ENCODE measurements around the gene PLCB2.

The PLCB2 gene

GRCh38 chr15:40323953-40324937, 16.5 kb upstream of the PLCB2 start:
- DNase-seq (ENCODE audit: low spot score), result no peak

GRCh38 chr15:40323239-40323952, 15.7 kb upstream of the PLCB2 start, which contains the start of gene INAFM2:
TSS of gene INAFM2 (plus strand) at chr15:40323692. CDS start at chr15:40324056, 364 bp downstream.
- DNase-seq (ENCODE audit: low spot score), result peak; percentile 91

- DNase-seq (ENCODE audit: low spot score), result no peak
Observed at GRCh38 chr15:40322531-40323238, 14.9 kb upstream of the PLCB2 start.

GRCh38 chr15:40320931-40321371, 13.2 kb upstream of the PLCB2 start:
- DNase-seq (ENCODE audit: low spot score), result peak; percentile 77

GRCh38 chr15:40320409-40320808, 12.7 kb upstream of the PLCB2 start:
- DNase-seq (ENCODE audit: low spot score), result no peak

- no peak for DNase-seq (ENCODE audit: low spot score)
Observed at GRCh38 chr15:40317580-40317979, 9.8 kb upstream of the PLCB2 start.

- DNase-seq (ENCODE audit: low spot score), result no peak
Observed at GRCh38 chr15:40316931-40317330, 9.2 kb upstream of the PLCB2 start.

GRCh38 chr15:40314723-40315276, 7.1 kb upstream of the PLCB2 start:
- DNase-seq (ENCODE audit: low spot score), result no peak

- peak; percentile 72 for DNase-seq (ENCODE audit: low spot score)
Observed at GRCh38 chr15:40313531-40314398, 6.0 kb upstream of the PLCB2 start.

- DNase-seq (ENCODE audit: low spot score), result no peak
Observed at GRCh38 chr15:40312370-40313158, 4.8 kb upstream of the PLCB2 start.

GRCh38 chr15:40310993-40311392, 3.3 kb upstream of the PLCB2 start:
- DNase-seq (ENCODE audit: low spot score), result no peak

GRCh38 chr15:40310001-40310959, 2.5 kb upstream of the PLCB2 start:
- DNase-seq (ENCODE audit: low spot score), result peak; percentile 72

GRCh38 chr15:40309344-40309862, 1.7 kb upstream of the PLCB2 start:
- DNase-seq (ENCODE audit: low spot score), result no peak

- no peak for DNase-seq (ENCODE audit: low spot score)
Observed at GRCh38 chr15:40306908-40307307, 827 bp downstream of the PLCB2 start.

- DNase-seq (ENCODE audit: low spot score), result peak; percentile 77
Observed at GRCh38 chr15:40306371-40306770, 1.4 kb downstream of the PLCB2 start.

- DNase-seq (ENCODE audit: low spot score), result no peak
Observed at GRCh38 chr15:40305281-40305680, 2.5 kb downstream of the PLCB2 start.

GRCh38 chr15:40303576-40303975, 4.2 kb downstream of the PLCB2 start:
- DNase-seq (ENCODE audit: low spot score), result no peak

- no peak for DNase-seq (ENCODE audit: low spot score)
Observed at GRCh38 chr15:40302981-40303380, 4.8 kb downstream of the PLCB2 start.

All from Ammon's horn (tissue), 1 donor.